Activated CD4-positive, alpha-beta T cell treated with anti-CD3 and anti-CD28 coated beads for 36 hours (primary cell): Measurements from ENCODE around the gene FUT6. TPM values are rescaled to one million over a fixed set of nuclear protein-coding genes. Genes with fewer than 3 reads are reported as not detected.
"Not testable (repeated sequence)": the region's sequence is repeated elsewhere in the genome, so short reads cannot be mapped to it uniquely, and the experiment has no call there.

Source experiments
- ATAC-seq: fragments of 200-7000 bp; cut with Tn5 transposase; one replicate; pipeline ENCODE4 v1.10.0; 2021; ENCODE audit warnings: mild to moderate bottlenecking, moderate library complexity
- CTCF ChIA-PET: fragments of 350-600 bp; sonication (Branson Sonifier 250); formaldehyde crosslinking; loops from one replicate; lab custom pipeline; 2021; ENCODE audit warnings: antibody characterized with exemption; lab: Charles Lee
- POLR2A ChIA-PET: fragments of 350-600 bp; sonication (Branson Sonifier 250); formaldehyde crosslinking; loops from one replicate; lab custom pipeline; 2021; ENCODE audit warnings: antibody characterized with exemption, inconsistent platforms; lab: Charles Lee
- DNase-seq: peaks from one replicate; pipeline ENCODE4 v3.0.0-alpha.2; 2020
- H3K27ac Mint-ChIP-seq: one replicate; pipeline ENCODE4 v1.8.0; 2021; ENCODE audit warnings: mixed read lengths
- H3K27me3 Mint-ChIP-seq: one replicate; pipeline ENCODE4 v1.8.0; 2021; ENCODE audit warnings: mixed read lengths
- H3K36me3 Mint-ChIP-seq: one replicate; pipeline ENCODE4 v1.8.0; 2021; ENCODE audit warnings: low read depth, mixed read lengths
- H3K4me1 Mint-ChIP-seq: one replicate; pipeline ENCODE4 v1.8.0; 2021; ENCODE audit warnings: mixed read lengths
- H3K4me3 Mint-ChIP-seq: one replicate; pipeline ENCODE4 v1.8.0; 2021; ENCODE audit warnings: mild to moderate bottlenecking, moderate library complexity, mixed read lengths
- H3K9me3 Mint-ChIP-seq: one replicate; pipeline ENCODE4 v1.8.0; 2021; ENCODE audit warnings: low read depth, mixed read lengths
- intact Hi-C, 2 experiments: fragments of 100-400 bp; cut with DNase I in 1 of 2; cut with micrococcal nuclease in 1 of 2; formaldehyde crosslinking; loops; one replicate each; pipeline versions ENCODE4 v1.14.2 to v1.15.1; 2022 to 2024; cut with DNase I, micrococcal nuclease
- total RNA-seq, 2 experiments: library from RNA; stranded (reverse); gene quantifications; one replicate each; pipeline ENCODE4 v1.2.3, GENCODE V29; 2021

FUT6 gene
- total RNA-seq, 2 experiments from 2014 or later, result not detected

DNA sequence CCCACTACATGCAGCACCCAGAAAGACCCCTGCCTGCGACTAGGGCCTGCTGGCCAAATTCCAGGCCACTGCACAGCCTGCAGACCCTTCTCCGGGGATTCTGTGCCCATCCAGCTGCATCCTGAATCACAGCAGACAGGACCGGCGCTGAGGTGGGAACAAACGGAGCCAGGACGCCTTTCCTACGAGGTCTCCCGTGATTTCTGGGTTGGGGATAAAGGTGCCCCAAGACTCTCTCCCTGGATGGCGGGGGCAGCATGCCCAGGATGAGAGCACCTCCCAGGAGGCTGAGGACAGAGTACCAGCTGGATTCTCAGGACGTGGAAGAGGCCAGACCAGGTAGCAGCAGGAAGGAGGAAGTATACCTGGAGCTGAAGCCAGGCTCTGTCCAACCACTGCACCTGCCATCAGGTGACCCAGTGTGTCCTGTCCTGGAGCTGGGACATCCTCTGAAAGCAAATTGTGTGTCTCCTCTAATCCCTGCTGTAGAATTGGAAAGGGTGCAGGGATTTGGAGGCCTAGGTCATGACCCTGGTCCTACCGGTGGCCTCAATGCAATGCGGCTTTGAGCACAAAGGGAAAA lies 34.2 kb upstream of the FUT6 start:
- POLR2A ChIA-PET, result no interaction called here
- H3K36me3 Mint-ChIP-seq, result no peaks in the 10 kb centered on the region
- H3K9me3 Mint-ChIP-seq, result no peaks in the 10 kb centered on the region
- ATAC-seq (no peak), DNase-seq (no peak)
- CTCF ChIA-PET, result no interaction called here
- no peaks in the 10 kb centered on the region for H3K27me3 Mint-ChIP-seq
- H3K4me1 Mint-ChIP-seq, result no peaks in the 10 kb centered on the region
- H3K4me3 Mint-ChIP-seq, result no peak overlapping the region
- intact Hi-C loops, result no loop called here
- H3K27ac Mint-ChIP-seq, result no peak overlapping the region

DNA sequence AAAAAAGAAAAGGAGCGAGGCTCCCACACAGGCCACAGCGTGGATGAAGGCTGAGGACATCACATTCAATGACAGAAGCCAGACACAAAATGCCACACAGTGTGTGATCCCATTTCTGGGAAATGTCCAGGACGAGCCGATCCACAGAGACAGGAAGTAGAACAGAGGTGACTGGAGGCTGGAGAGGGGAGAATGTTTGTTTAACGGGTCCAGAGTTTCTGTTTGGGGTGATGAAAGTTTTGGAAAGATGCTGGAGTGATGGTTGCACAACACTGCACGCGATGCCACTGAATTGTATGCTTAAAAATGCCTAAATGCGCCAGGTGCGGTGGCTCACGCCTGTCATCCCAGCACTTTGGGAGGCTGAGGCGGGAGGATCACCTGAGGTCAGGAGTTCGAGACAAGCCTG lies 31.5 kb upstream of the FUT6 start:
- Mint-ChIP-seq H3K4me3 (no peak overlapping the region), H3K9me3 (no peaks in the 10 kb centered on the region), H3K36me3 (no peaks in the 10 kb centered on the region), H3K27me3 (no peaks in the 10 kb centered on the region), H3K27ac (no peak overlapping the region), H3K4me1 (no peaks in the 10 kb centered on the region)
- CTCF ChIA-PET, result no interaction called here
- intact Hi-C loops, result no loop called here
- ATAC-seq, result no peak
- no peak for DNase-seq
- POLR2A ChIA-PET, result no interaction called here

DNA sequence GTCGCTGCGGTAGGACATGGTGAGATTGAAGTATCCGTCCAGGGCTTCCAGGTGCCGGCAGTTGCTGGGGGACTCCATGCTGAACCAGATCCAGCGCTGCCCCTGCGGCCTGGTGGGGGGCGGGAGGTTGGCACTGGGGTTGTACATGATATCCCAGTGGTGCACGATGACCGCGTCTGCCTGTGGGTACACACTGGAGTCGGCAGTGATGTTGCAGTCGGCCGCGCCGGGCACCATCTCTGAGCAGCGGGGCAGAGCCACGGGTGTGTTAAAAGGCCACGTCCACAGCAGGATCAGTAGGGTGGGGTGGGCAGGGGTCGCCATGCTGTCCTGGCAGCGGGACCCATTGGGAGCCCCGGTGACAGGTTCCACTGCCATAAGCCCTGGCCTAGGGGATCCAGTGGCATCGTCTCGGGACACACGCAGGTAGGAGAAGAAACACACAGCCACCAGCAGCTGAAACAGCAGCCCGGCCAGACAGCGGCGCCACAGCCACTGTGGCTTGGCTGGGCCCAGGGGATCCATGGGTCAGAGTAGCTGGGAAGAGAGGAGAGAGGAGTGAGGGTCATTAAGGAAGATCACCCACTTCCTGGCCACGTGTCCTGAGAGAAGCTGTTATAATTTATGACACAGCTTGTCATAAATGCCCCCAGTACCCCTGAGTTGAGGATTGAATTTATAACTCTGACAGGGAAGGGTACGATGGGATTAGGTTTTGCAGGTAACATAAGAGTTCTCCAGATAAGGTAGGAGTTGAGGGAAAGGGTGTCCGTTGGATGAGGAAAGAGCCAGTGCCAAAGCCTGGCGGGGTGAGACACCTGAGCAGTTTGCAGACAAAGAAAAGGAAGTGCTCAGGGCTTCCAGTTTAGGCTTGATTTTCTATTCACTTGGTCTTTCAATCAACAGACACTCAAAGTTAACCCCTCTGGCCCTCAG lies 28.0 kb upstream of the FUT6 start:
- DNase-seq (no peak), ATAC-seq (no peak)
- Mint-ChIP-seq H3K9me3 (no peaks in the 10 kb centered on the region), H3K4me3 (no peak overlapping the region), H3K27ac (no peak overlapping the region), H3K4me1 (no peaks in the 10 kb centered on the region), H3K36me3 (no peaks in the 10 kb centered on the region), H3K27me3 (no peaks in the 10 kb centered on the region)
- CTCF ChIA-PET, result no interaction called here
- POLR2A ChIA-PET, result no interaction called here
- intact Hi-C loops, result no loop called here

DNA sequence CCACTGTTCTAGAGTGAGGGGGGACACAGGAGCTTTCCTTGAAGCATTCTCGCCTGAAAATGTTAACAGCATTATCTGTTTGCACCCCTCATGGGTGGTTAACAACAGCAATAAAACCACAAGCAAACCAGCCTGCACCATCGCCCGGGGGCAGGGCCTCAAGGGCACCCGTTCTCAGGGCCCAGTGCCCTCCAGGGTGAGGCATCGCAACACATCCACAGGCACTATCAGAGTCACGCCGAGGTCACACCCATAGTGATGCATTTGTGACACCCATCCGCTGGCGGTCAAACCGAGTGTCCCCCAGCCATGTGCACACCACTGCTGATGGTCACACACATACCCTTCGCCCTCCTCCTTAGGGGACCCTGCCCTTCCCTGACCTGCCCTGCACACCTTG lies 26.3 kb upstream of the FUT6 start:
- H3K36me3 Mint-ChIP-seq, result no peaks in the 10 kb centered on the region
- H3K4me3 Mint-ChIP-seq, result no peak overlapping the region
- H3K27me3 Mint-ChIP-seq, result no peaks in the 10 kb centered on the region
- H3K9me3 Mint-ChIP-seq, result no peaks in the 10 kb centered on the region
- no peak for DNase-seq
- no peak for ATAC-seq
- H3K27ac Mint-ChIP-seq, result no peak overlapping the region
- POLR2A ChIA-PET, result no interaction called here
- CTCF ChIA-PET, result no interaction called here
- intact Hi-C loops, result no loop called here
- no peaks in the 10 kb centered on the region for H3K4me1 Mint-ChIP-seq

DNA sequence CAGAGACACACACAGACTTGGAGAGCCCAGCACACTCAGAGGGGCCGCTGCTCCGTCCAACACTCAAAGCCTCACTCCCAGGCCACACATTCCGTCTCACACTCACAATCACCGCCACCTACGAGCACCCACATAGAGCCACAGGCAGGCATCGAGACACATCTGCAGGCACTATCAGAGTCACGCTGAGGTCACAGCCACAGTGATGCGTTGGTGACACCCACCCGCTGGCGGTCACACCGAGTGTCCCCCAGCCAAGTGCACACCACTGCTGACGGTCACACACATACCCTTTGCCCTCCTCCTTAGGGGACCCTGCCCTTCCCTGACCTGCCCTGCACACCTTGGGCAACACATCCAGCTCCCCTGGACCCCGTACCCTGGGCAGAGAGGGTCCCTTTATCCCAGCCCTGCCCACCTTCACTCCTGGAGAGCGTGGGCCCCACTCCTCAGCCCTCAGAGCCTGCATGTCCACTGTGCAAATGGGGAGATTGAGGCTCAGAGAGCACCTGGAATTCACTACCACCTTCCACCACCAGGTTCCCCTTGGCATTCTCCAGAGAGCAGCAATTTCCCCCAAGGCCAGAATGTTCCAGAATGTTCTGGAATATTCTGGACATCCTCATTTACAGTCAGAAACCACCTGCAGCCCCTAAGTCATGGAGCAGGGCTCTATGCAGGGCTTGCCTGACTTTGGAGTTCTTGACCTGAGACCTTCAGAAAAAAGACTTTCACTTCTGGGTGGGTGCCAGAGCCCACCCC lies 25.4 kb upstream of the FUT6 start:
- no peak for DNase-seq
- Mint-ChIP-seq H3K27me3 (peaks cover 2% of the 10 kb centered on the region), H3K4me1 (no peaks in the 10 kb centered on the region), H3K4me3 (no peak overlapping the region), H3K9me3 (no peaks in the 10 kb centered on the region), H3K36me3 (no peaks in the 10 kb centered on the region), H3K27ac (no peak overlapping the region)
- CTCF ChIA-PET, result interaction anchor here (1.6 kb wide), 1 partner anchor 61 kb away, joined by 6 read pairs; no protein-coding TSS in a partner anchor
- POLR2A ChIA-PET, result no interaction called here
- intact Hi-C loops, result no loop called here
- no peak for ATAC-seq

DNA sequence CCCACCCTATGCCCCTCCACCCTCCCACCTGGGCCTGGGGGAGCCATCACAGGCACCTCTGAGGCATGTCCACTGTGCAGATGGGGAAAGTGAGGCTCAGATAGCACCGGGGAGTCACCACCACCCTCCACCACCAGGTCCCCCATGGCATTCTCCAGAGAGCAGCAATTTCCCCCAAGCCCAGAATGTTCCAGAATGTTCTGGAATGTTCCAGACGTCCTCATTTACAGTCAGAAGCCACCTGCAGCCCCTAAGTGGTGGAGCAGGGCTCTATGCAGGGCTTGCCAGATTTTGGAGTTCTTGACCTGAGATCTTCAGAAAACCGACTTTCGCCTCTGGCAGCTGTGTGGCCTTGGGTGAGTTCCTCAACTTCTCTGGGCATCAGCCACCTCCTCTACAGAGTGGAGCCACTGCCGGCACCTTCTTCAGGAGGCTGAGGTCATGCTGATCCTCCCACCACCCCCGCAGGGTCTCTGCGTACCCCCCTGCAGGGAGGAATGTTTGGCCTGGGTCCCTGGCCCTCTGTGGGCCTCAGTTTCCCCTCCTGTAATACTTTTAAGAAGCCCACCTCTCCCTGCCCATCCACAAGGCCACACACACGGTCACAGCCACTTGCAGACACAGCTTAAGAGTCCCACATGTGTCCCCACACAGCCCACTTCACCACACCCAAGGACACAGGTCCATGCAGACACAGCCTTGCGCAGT lies 24.7 kb upstream of the FUT6 start:
- intact Hi-C loops, result no loop called here
- Mint-ChIP-seq H3K27me3 (peaks cover 2% of the 10 kb centered on the region), H3K9me3 (no peaks in the 10 kb centered on the region), H3K4me1 (no peaks in the 10 kb centered on the region), H3K36me3 (no peaks in the 10 kb centered on the region), H3K4me3 (no peak overlapping the region), H3K27ac (no peak overlapping the region)
- ATAC-seq (no peak), DNase-seq (no peak)
- CTCF ChIA-PET, result interaction anchor here (1.6 kb wide), 1 partner anchor 60 kb away, joined by 6 read pairs; no protein-coding TSS in a partner anchor
- POLR2A ChIA-PET, result no interaction called here

DNA sequence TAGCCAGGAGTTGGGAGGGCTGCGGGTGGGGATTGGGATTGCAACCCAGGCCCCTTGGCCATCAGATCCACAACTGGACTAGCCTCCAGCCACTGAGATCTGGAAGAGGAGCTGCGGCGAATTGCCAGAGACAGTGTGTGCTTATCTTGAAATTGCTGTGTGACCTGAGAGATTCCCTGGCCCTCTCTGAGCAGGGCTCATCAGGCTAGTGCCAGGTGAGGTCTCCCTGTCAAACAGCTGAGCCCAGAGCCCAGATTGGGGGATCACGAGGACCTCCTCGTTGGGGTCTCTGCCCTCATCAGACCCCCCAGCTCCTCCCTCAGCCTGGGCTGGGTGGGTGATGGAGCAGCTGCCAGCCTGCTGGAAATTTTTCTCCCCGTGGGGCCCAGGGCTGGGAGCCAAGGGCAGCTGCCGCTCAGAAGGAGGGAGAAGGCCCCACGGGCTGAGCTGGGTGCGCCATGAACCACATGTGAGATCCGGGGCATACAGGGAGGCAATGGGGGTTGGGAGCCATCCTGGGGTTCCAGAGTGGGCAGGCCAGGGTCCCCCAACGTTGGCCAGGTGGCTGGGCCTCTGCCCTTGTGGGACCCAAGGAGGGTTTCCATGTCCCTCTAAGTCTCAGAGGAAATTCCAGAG lies 23.6 kb upstream of the FUT6 start:
- H3K27ac Mint-ChIP-seq, result no peak overlapping the region
- intact Hi-C loops, result no loop called here
- POLR2A ChIA-PET, result no interaction called here
- no peaks in the 10 kb centered on the region for H3K4me1 Mint-ChIP-seq
- no peaks in the 10 kb centered on the region for H3K36me3 Mint-ChIP-seq
- CTCF ChIA-PET, result interaction anchor here (0.7 to 1.6 kb wide), 2 partner anchors 12 to 59 kb away, joined by 3 to 6 read pairs; partner anchors contain the start of gene FUT3
- DNase-seq (no peak), ATAC-seq (no peak)
- no peak overlapping the region for H3K4me3 Mint-ChIP-seq
- H3K9me3 Mint-ChIP-seq, result no peaks in the 10 kb centered on the region
- peaks cover 2% of the 10 kb centered on the region for H3K27me3 Mint-ChIP-seq

DNA sequence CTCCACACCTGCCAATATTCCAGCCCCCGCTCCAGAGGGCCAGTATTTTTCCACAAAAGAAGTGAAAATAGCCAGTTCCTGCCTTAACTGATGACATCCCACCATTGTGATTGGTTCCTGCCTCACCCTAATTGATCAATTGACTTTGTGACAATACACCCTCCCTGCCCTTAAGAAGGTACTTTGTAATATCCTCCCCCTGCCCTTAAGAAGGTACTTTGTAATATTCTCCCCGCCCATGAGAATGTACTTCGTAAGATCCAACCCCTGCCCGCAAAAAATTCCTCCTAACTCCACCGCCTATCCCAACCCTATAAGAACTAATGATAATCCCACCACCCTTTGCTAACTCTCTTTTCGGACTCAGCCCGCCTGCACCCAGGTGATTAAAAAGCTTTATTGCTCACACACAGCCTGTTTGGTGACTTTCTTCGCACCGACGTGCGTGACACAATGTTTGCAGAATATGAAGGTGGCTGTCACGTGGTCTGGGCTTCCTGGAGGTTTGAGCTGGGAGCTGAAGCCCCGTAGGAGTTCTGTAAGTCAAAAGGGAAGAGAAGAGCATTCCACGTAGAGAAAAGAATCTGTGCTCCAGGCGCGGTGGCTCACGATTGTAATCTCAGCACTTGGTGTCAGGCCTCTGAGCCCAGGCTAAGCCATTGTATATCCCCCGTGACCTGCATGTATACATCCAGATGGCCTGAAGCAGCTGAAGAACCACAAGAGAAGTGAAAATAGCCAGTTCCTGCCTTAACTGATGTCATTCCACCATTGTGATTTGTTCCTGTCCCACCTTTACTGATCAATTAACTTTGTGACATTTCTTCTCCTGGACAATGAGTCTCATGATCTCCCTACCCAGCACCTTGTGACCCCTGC lies 17.9 kb upstream of the FUT6 start:
- H3K27me3 Mint-ChIP-seq, result peaks cover 2% of the 10 kb centered on the region
- intact Hi-C loops, result no loop called here
- ATAC-seq, result no peak
- ChIA-PET CTCF (interaction anchor here (0.5 kb wide), 1 partner anchor 132 kb away, joined by 4 read pairs; no protein-coding TSS in a partner anchor), POLR2A (no interaction called here)
- DNase-seq, result no peak
- H3K4me1 Mint-ChIP-seq, result no peaks in the 10 kb centered on the region
- no peaks in the 10 kb centered on the region for H3K9me3 Mint-ChIP-seq
- no peak overlapping the region for H3K27ac Mint-ChIP-seq
- no peak overlapping the region for H3K4me3 Mint-ChIP-seq
- no peaks in the 10 kb centered on the region for H3K36me3 Mint-ChIP-seq

DNA sequence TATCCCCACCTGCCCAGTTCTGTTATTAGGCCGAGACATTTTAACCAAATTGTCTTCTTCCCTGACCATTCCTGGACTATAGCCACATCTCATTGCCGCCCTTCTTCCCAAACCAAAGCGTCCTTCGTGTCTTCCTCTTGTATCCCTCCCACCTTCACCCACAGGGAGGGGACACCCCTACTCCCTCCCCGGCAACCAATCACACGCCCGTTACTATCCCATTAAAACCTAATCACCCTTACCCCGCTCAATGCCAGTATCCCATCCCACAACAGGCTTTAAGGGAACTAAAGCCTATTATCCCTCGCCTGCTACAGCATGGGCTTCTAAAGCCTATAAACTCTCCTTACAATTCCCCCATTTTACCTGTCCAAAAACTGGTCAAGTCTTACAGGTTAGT lies 15.6 kb upstream of the FUT6 start:
- H3K27ac Mint-ChIP-seq, H3K4me3 Mint-ChIP-seq, DNase-seq, POLR2A ChIA-PET, H3K36me3 Mint-ChIP-seq, CTCF ChIA-PET, H3K27me3 Mint-ChIP-seq, H3K4me1 Mint-ChIP-seq, intact Hi-C loops, ATAC-seq, H3K9me3 Mint-ChIP-seq: not testable (repeated sequence)

DNA sequence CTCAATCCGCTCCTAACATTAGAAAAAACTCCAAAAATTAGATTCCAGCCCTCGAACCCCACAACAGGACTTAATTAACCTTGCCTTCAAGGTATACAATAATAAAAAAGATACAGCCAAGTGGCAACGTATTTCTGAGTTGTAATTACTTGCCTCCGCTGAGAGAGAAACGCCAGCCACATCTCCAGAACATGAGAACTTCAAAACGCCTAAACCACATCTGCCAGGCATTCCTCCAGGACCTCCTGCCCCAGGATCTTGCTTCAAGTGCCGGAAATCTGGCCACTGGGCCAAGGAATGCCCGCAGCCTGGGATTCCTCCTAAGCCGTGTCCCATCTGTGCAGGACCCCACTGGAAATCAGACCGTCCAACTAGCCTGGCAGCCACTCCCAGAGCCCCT lies 14.6 kb upstream of the FUT6 start:
- H3K4me1 Mint-ChIP-seq, ATAC-seq, DNase-seq, H3K9me3 Mint-ChIP-seq, H3K27me3 Mint-ChIP-seq, intact Hi-C loops, H3K4me3 Mint-ChIP-seq, CTCF ChIA-PET, H3K36me3 Mint-ChIP-seq, H3K27ac Mint-ChIP-seq, POLR2A ChIA-PET: not testable (repeated sequence)
